ENCODE measurements around the gene NCF2.

DNA sequence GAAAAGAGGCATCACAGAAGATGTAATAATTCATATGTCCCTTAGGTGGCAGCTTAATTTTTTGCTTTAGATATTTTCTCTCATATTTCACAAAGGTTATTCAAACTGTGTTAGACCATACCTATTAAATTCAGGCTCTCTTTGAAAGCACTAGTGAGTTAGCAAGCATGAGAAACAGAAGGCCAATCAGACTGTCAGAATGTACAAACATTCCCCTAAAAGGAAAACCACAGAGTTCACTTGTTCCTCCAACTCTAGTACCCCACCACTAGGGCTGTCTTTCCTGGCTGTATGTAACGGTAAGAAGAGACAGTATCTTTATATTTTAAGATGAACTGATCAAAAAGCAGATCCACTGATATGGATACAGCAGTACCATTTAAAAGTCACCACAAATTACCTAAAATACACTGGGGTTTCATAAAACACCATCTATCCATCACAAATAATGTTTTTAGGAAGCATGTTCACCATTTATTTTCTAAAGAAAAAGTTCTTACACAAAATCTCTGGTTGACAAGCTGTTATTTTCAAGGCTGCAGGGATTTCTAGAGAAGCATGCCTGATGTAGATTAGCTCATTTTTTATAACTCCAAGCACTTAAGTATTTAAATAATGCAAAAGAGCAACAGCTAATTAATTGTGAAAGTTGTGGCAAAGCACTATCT is 43.6 kb upstream of the NCF2 start:
- TF ChIP-seq CTCF (IDR thresholded peaks at IDR 0.05) (peak; percentile 25 to 64 (median 46)), POLR2A (IDR thresholded peaks at IDR 0.05) (peak in 1 of 2 donors; percentile 20)
